K562 (cell line): ENCODE data around the gene MAPK8IP1. TPM values are rescaled to one million over a fixed set of nuclear protein-coding genes. Genes with fewer than 3 reads are reported as not detected.

ENCODE experiments used
- C11orf30 ChIP-seq: fragments of 450-650 bp; IDR thresholded peaks from 2 replicates; pipeline ENCODE4 v1.6.1; 2016; ENCODE audit warnings: low read depth, mild to moderate bottlenecking
- CBX1 ChIP-seq: sonication (generic); IDR thresholded peaks from 2 replicates; pipeline ENCODE4 v1.6.1; 2016; ENCODE audit warnings: antibody characterized with exemption, low read depth, mild to moderate bottlenecking
- EP400 ChIP-seq: fragments of 450-650 bp; IDR thresholded peaks from 2 replicates; pipeline ENCODE4 v1.6.1; 2017; ENCODE audit warnings: antibody characterized with exemption, mild to moderate bottlenecking, moderate library complexity
- HNRNPK ChIP-seq: fragments of 200-400 bp; formaldehyde crosslinking; IDR thresholded peaks from one replicate; pipeline ENCODE4 v1.6.1; 2018; ENCODE audit warnings: mild to moderate bottlenecking, low read depth, low read length; ENCODE audit not compliant: poor library complexity, severe bottlenecking
- MTA3 ChIP-seq: fragments of 450-650 bp; formaldehyde crosslinking; IDR thresholded peaks from 2 replicates; pipeline ENCODE4 v1.6.1; 2017; ENCODE audit warnings: mild to moderate bottlenecking, borderline replicate concordance
- NONO ChIP-seq, 2 experiments: fragments of 200-400 bp in 1 of 2; fragments of 450-650 bp in 1 of 2; formaldehyde crosslinking in 1 of 2; IDR thresholded peaks; 2 replicates each; pipeline ENCODE4 v1.6.1; 2017; ENCODE audit warnings: low read depth in 2 of 2, mild to moderate bottlenecking in 2 of 2, moderate library complexity in 2 of 2, low read length in 1 of 2
- PKNOX1 ChIP-seq: fragments of 450-650 bp; IDR thresholded peaks from 2 replicates; pipeline ENCODE4 v1.6.1; 2016
- RUNX1 ChIP-seq: sonication (generic); IDR thresholded peaks from 2 replicates; pipeline ENCODE4 v1.6.1; 2016; ENCODE audit warnings: antibody characterized with exemption, low read depth
- SRF ChIP-seq, 2 experiments: fragments of 250-450, 450-650 bp in 1 of 2; sonication (Bioruptor Pico) in 1 of 2; sonication (generic) in 1 of 2; formaldehyde crosslinking; IDR thresholded peaks; 2 replicates each; pipeline versions ENCODE4 v1.5.0 to v1.5.1; 2020 to 2022; ENCODE audit warnings: mild to moderate bottlenecking in 1 of 2, missing genetic modification reagents in 1 of 2
- TBP ChIP-seq: optimal IDR thresholded peaks from 2 replicates; pipeline ENCODE3; 2011; ENCODE audit warnings: low read depth, low read length, improper control_type of control experiment
- TGIF2 ChIP-seq: sonication (generic); formaldehyde crosslinking; IDR thresholded peaks from 2 replicates; pipeline ENCODE4 v1.8.1; 2022; ENCODE audit warnings: mild to moderate bottlenecking, missing genetic modification reagents, moderate library complexity
- THAP7 ChIP-seq: fragments of 250-450 bp; sonication (Bioruptor Pico); IDR thresholded peaks from 2 replicates; pipeline ENCODE4 v1.5.0; 2021
- XRCC5 ChIP-seq: fragments of 200-400 bp; formaldehyde crosslinking; IDR thresholded peaks from 2 replicates; pipeline ENCODE4 v1.6.1; 2017; ENCODE audit warnings: low read depth, mild to moderate bottlenecking, low read length
- ZNF561 ChIP-seq: fragments of 450-650 bp; formaldehyde crosslinking; conservative IDR thresholded peaks from 2 replicates; pipeline ENCODE4 v1.4.0; 2020; ENCODE audit warnings: mild to moderate bottlenecking, moderate library complexity
- ZNF696 ChIP-seq: fragments of 250-450 bp; sonication (Bioruptor Pico); conservative IDR thresholded peaks from 2 replicates; pipeline ENCODE4 v1.4.0; 2020; ENCODE audit warnings: mild to moderate bottlenecking, moderate library complexity
- polyA plus RNA-seq, 8 experiments: library from polyadenylated mRNA; depleted of rRNA in 4 of 8; stranded (reverse) in 5 of 8; unstranded in 3 of 8; fragments of >200 nt; fragmentation: Nextera tagmentation in 2 of 8; fragmentation: Illumina TruSeq in 1 of 8; extraction: Ambion mirVana in 2 of 8; extraction: Trizol in 1 of 8; gene quantifications; 2 replicates each; pipeline versions ENCODE4 v1.2.1 to v1.2.3, GENCODE V29; 2011 to 2014; ENCODE audit warnings: inconsistent platforms in 1 of 8, missing spikeins in 1 of 8
- total RNA-seq, 7 experiments: library from RNA; depleted of rRNA in 6 of 7; stranded (reverse); fragments of >200 nt in 6 of 7; fragmentation: Illumina TruSeq in 2 of 7; extraction: Trizol in 2 of 7; gene quantifications; 2 replicates each; pipeline versions ENCODE4 v1.2.1 to v1.2.3, GENCODE V29; 2011 to 2021; ENCODE audit warnings: low replicate concordance in 1 of 7
- TF ChIP-seq, protein P1 (sequence below): IDR thresholded peaks from 2 replicates; pipeline ENCODE4 v1.6.1; 2014; ENCODE audit warnings: antibody characterized with exemption
- TF ChIP-seq, protein P2 (sequence below): fragments of 200-800 bp; sonication (Bioruptor generic); IDR thresholded peaks from 2 replicates; pipeline ENCODE4 v1.6.1; 2017; ENCODE audit warnings: missing genetic modification characterization, missing compliant biosample characterization

The MAPK8IP1 gene
- total and polyA plus RNA-seq, 9 of the 15 experiments (the other 6 are each of a cell fraction or from before 2014, with no cell fraction given), result 0.13 to 6.9 (median 2.5) TPM

DNA sequence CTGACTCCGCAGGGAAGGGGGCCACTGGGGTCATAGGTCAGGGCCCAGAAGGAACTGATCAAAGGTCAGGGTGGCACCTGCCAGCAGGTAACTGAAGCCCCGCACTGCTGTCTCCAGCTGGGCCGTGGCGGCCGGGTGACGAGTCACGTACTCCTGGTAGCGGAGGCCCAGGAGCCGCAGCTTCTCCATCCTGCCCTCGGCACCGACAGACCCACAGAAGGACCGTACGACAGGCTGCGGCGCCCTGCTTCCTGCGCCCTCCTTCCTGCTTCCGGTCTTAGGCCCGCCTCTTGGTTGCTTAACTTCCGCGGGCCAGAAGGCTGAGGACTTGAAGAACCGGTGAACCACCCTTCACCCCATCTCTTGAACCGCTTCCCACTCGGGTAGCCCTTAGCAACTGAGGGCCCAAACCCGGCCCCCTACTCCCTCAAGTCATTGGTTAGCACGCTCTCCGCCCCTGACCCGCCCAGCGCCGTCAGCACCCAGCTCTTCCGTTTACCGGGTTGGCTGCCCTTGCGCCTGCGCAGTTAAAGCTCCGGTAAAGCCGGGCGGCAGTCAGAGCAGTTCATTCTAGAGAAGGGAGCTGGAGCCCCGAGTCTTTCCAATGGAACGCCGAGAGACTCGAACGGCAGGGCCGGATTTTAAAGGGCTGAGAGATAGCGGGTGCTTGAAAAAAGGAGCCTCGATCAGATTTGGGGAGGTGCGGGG lies 32.3 kb downstream of the MAPK8IP1 start, which contains the start of gene PEX16 (continued):
- no peak; a peak in 1 of 4 replicates for TF ChIP-seq SRF (CRISPR knock-in tag; IDR thresholded peaks at IDR 0.05)
- no peak for TF ChIP-seq CBX1
- peak; percentile 34 for TF ChIP-seq PKNOX1
- TF ChIP-seq NONO (IDR thresholded peaks at IDR 0.05; ENCODE audit: low read depth in 2 of 2, low read length in 1 of 2), result no peak
- TF ChIP-seq EP400, result peak; percentile 70
- TF ChIP-seq MTA3, result no peak; the same call in 1 of the 2 replicates
- no peak for TF ChIP-seq ZNF561 (CRISPR knock-in tag)
- no peak for TF ChIP-seq THAP7 (CRISPR knock-in tag)
- TF ChIP-seq C11orf30, result peak; percentile 86
- no peak for TF ChIP-seq RUNX1
- TF ChIP-seq HNRNPK, result no peak
- TF ChIP-seq XRCC5, result peak; percentile 100
- TF ChIP-seq, protein P1, sequence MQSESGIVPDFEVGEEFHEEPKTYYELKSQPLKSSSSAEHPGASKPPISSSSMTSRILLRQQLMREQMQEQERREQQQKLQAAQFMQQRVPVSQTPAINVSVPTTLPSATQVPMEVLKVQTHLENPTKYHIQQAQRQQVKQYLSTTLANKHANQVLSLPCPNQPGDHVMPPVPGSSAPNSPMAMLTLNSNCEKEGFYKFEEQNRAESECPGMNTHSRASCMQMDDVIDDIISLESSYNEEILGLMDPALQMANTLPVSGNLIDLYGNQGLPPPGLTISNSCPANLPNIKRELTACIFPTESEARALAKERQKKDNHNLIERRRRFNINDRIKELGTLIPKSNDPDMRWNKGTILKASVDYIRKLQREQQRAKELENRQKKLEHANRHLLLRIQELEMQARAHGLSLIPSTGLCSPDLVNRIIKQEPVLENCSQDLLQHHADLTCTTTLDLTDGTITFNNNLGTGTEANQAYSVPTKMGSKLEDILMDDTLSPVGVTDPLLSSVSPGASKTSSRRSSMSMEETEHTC, result no peak
- no peak for TF ChIP-seq ZNF696 (CRISPR knock-in tag)
- TF ChIP-seq, protein P2, sequence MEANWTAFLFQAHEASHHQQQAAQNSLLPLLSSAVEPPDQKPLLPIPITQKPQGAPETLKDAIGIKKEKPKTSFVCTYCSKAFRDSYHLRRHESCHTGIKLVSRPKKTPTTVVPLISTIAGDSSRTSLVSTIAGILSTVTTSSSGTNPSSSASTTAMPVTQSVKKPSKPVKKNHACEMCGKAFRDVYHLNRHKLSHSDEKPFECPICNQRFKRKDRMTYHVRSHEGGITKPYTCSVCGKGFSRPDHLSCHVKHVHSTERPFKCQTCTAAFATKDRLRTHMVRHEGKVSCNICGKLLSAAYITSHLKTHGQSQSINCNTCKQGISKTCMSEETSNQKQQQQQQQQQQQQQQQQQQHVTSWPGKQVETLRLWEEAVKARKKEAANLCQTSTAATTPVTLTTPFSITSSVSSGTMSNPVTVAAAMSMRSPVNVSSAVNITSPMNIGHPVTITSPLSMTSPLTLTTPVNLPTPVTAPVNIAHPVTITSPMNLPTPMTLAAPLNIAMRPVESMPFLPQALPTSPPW (CRISPR knock-in tag), result no peak; the same call in none of the 2 replicates
- TF ChIP-seq TGIF2 (CRISPR knock-in tag), result no peak
- peak; percentile 77 for TF ChIP-seq TBP
